Right lobe of liver (tissue), 6 donors: Measurements from ENCODE around the gene MDM2. TPM values are rescaled to one million over a fixed set of nuclear protein-coding genes. Genes with fewer than 3 reads are reported as not detected.

Source experiments
- ATAC-seq, 4 donors: fragments of 200-7000 bp; cut with Tn5 transposase; one replicate each; pipeline ENCODE4 v1.9.1; 2020; ENCODE audit warnings: mild to moderate bottlenecking in 4 of 4, moderate library complexity in 4 of 4
- DNase-seq, 3 donors: peaks; one replicate each; pipeline ENCODE4 v3.0.0-alpha.2; 2020
- H3K27ac ChIP-seq, 3 donors: fragments of 200-600 bp; one replicate each; pipeline ENCODE4 v1.8.0; 2022
- H3K27me3 ChIP-seq, 2 donors: fragments of 200-600 bp; one replicate each; pipeline ENCODE4 v1.8.0; 2022
- H3K36me3 ChIP-seq, 4 donors: fragments of 200-600 bp; sonication (generic) in 1 of 4; one replicate each; pipeline versions ENCODE4 v1.5.1 to v1.8.0; 2017 to 2022; ENCODE audit warnings: control low read depth in 1 of 4
- H3K4me1 ChIP-seq, 4 donors: fragments of 200-600 bp; sonication (generic) in 1 of 4; one replicate each; pipeline versions ENCODE4 v1.5.1 to v1.8.0; 2017 to 2022; ENCODE audit warnings: control low read depth in 1 of 4
- H3K4me3 ChIP-seq, 3 donors: fragments of 200-600 bp; one replicate each; pipeline ENCODE4 v1.8.0; 2022
- H3K9me3 ChIP-seq, 4 donors: fragments of 200-600 bp; sonication (generic) in 1 of 4; one replicate each; pipeline versions ENCODE4 v1.5.1 to v1.8.0; 2017 to 2022; ENCODE audit warnings: control low read depth in 1 of 4
- CTCF ChIP-seq, 4 donors: fragments of 200-600 bp in 3 of 4; fragments of 450-650 bp in 1 of 4; IDR thresholded peaks; one replicate each; pipeline versions ENCODE4 v1.5.1 to v1.8.0; 2016 to 2022; ENCODE audit warnings: antibody characterized with exemption in 4 of 4, mild to moderate bottlenecking in 2 of 4
- POLR2A ChIP-seq: fragments of 450-650 bp; IDR thresholded peaks from one replicate; pipeline ENCODE4 v1.6.1; 2017; ENCODE audit warnings: antibody characterized with exemption, mild to moderate bottlenecking
- WGBS: methylation state at CpG from one replicate; pipeline ENCODE4 v1.1.6; 2018; ENCODE audit warnings: low coverage, low lambda C conversion rate; ENCODE audit not compliant: insufficient coverage; ENCODE audit errors: missing lambda C conversion rate; 5-methylcytosine and 5-hydroxymethylcytosine counted together
- intact Hi-C, 2 donors: fragments of 100-400 bp; cut with DNase I; formaldehyde crosslinking; loops; one replicate each; pipeline versions ENCODE4 v1.11.2 to v1.14.1; 2022
- total RNA-seq, 6 experiments: library from RNA; depleted of rRNA in 2 of 6; stranded (reverse); fragments of >200 nt in 2 of 6; fragmentation: NEBNext Ultra II Directional in 3 of 6; extraction: Animal tissue kit (Norgen Biotek cat#: 25700) in 3 of 6; gene quantifications; one replicate each; pipeline versions ENCODE4 v1.1.0 to v1.2.4, GENCODE V29; 2016 to 2023
- donor health status: DM: no; HTN: yes; CAD: no.
- donor health status: DM: no; HTN: no; CAD: no.
- donor health status: DM: no; HTN: no; CAD: no.
- donor health status: DM: no; HTN: yes; CAD: no.
- donor health status: DM: no; HTN: yes; CAD: no.

Gene MDM2
- total RNA-seq, 6 experiments from 2014 or later, result 56.9 to 74.3 (median 64.0) TPM

DNA sequence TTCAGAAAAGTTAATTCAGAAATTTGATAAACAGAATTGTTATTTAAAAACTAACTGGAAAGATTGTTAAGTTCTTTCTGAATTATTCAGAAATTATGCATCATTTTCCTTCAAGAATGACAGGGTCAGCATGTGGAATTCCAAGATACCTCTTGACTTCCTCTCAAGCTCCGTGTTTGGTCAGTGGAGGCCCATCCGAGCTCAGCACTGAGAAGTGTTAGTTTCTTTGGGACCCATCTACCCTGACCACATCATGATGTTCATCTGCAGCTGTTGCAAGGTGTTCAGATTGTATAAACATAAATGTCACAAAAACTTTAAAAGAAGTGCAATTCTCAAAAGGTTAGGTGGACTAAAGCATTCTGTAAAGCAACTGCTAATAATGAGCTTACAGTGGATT lies 33.7 kb downstream of the MDM2 start:
- TF ChIP-seq POLR2A (no peak), CTCF (IDR thresholded peaks at IDR 0.05) (no peak)
- Histone ChIP-seq H3K27me3 (no peaks in the 10 kb centered on the region), H3K9me3 (no peaks in the 10 kb centered on the region), H3K36me3 (peaks cover 0 to 70% (median 33%) of the 10 kb centered on the region in 4 donors), H3K4me3 (no peak overlapping the region), H3K4me1 (no peaks in the 10 kb centered on the region), H3K27ac (no peak overlapping the region)
- intact Hi-C loops, result no loop called here
- 75% methylated on average over 2 of the region's 2 CpGs for WGBS
- ATAC-seq, result no peak
- no peak for DNase-seq

- Histone ChIP-seq H3K27me3 (no peaks in the 10 kb centered on the region), H3K36me3 (peaks cover 0 to 66% (median 31%) of the 10 kb centered on the region in 4 donors), H3K4me3 (no peak overlapping the region), H3K9me3 (no peaks in the 10 kb centered on the region), H3K4me1 (no peaks in the 10 kb centered on the region), H3K27ac (no peak overlapping the region)
- ATAC-seq, result no peak
- no peak for DNase-seq
- 87% methylated on average over 3 of the region's 3 CpGs for WGBS
- intact Hi-C loops, result no loop called here
- TF ChIP-seq CTCF (IDR thresholded peaks at IDR 0.05) (no peak), POLR2A (no peak)
These were observed 34.1 kb downstream of the MDM2 start for GRCh38 chr12:68842123-68842522.

GRCh38 chr12:68842784-68843567 lies 35.0 kb downstream of the MDM2 start:
- TF ChIP-seq CTCF (IDR thresholded peaks at IDR 0.05), result no peak
- no peak for TF ChIP-seq POLR2A
- WGBS, result 59% methylated on average over 2 of the region's 2 CpGs
- ATAC-seq (no peak), DNase-seq (no peak)
- H3K9me3 ChIP-seq, result no peaks in the 10 kb centered on the region
- H3K36me3 ChIP-seq, result peaks cover 0 to 58% (median 26%) of the 10 kb centered on the region in 4 donors
- intact Hi-C loops, result no loop called here
- no peak overlapping the region for H3K27ac ChIP-seq
- no peaks in the 10 kb centered on the region for H3K4me1 ChIP-seq
- no peak overlapping the region for H3K4me3 ChIP-seq
- H3K27me3 ChIP-seq, result no peaks in the 10 kb centered on the region

DNA sequence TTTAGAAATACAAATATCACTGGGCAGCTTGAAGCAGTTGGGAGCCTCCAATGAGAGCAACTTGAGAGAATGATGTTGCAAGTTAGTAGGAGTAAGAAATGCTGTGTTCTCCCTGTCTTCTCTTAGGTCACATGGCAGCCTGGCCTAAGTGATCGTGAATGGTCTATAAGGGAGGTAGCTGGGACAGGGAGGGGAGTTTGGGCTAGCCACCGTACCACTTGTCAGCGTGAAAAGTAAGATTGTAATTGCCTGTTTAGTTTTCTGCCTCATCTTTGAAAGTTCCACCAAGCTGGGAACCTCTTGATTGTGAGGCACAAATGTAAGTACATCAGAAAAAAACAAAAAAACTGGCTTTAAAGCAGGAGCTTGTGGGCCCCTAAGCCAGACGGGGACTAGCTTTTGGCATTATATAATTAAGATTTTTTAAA lies 36.4 kb downstream of the MDM2 start:
- 97% methylated on average over 4 of the region's 4 CpGs for WGBS
- intact Hi-C loops, result no loop called here
- DNase-seq (no peak), ATAC-seq (no peak)
- no peaks in the 10 kb centered on the region for H3K9me3 ChIP-seq
- H3K4me3 ChIP-seq, result no peak overlapping the region
- no peaks in the 10 kb centered on the region for H3K27me3 ChIP-seq
- TF ChIP-seq POLR2A, result no peak
- peaks cover 0 to 5% (median under 1%) of the 10 kb centered on the region in 4 donors for H3K4me1 ChIP-seq
- H3K36me3 ChIP-seq, result peaks cover 0 to 44% (median 18%) of the 10 kb centered on the region in 4 donors
- H3K27ac ChIP-seq, result no peak overlapping the region
